C4-2B (cell line): ENCODE results near the gene MEAK7.

Experiments used
- CTCF ChIP-seq: fragments of 450-650 bp; conservative IDR thresholded peaks from 2 replicates; pipeline ENCODE4 v1.5.1; 2017; ENCODE audit warnings: mild to moderate bottlenecking
- ZFX ChIP-seq: fragments of 450-650 bp; IDR thresholded peaks from 2 replicates; pipeline ENCODE4 v1.6.1; 2017

GRCh38 chr16:84467256-84467655 lies 37.2 kb downstream of the MEAK7 start:
- TF ChIP-seq CTCF (no peak), ZFX (no peak)
